ENCODE measurements around the gene RPL36. TPM values are rescaled to one million over a fixed set of nuclear protein-coding genes. Genes with fewer than 3 reads are reported as not detected.
A peak's percentile ranks its signal among the peaks of the same experiment; 100 is the strongest.

Gene RPL36
- total and polyA plus RNA-seq, 7 donors: 593 to 2,228 (median 1,408) TPM

DNA sequence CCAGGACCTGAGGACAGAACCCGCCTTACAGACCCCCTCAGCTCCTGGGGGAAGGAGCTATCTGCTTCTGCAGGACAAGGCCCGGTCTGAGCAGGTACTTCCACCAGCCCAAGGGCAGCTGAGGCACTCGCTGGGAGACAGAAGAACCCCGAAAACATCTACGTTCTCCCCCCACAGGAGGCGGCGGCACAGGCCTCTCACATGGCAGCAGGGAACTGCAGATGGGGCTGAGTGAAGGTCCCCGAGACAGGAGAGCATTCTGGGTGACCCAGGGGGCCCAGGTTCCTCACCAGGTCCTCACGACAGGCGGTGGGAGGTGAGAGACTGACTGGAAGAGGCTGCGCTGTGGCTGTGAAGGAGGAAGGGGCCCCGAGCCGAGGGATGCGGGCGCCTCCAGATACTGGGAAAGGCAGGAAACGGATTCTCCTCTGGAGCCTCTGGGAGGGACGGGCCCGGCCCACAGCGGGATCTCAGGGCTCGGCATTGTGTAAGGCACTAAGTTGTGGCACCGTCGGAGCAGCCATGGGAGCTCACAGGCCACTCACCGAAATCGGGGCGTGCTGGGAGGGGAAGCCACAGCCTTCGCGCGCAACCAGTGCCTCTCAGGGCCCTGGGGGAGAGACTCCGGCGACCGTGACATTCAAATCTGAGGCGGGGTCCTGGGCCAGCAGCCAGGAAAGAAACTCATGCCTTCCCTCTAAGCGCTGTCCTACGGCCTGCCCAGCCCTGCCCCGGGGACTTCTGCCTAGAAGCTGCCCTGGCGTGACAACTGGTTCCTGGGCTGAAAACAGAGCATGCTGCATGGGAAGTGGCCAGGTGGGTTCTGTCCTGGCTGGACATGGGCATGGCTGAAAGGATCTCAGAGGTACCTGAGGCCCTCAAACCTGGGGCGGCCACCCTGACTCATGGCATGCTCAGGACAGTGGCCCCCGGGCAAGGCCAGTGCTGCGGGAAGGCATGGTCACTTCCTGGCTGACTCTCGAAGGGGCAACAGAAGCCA lies 14.0 kb downstream of the RPL36 start:
- Histone ChIP-seq H3K9me3 (no peaks in the 10 kb centered on the region), H3K4me3 (no peak overlapping the region), H3K27me3 (no peaks in the 10 kb centered on the region), H3K36me3 (peaks cover 22 to 81% (median 47%) of the 10 kb centered on the region in 4 donors), H3K27ac (no peak overlapping the region), H3K4me1 (no peaks in the 10 kb centered on the region)
- TF ChIP-seq, protein P1, sequence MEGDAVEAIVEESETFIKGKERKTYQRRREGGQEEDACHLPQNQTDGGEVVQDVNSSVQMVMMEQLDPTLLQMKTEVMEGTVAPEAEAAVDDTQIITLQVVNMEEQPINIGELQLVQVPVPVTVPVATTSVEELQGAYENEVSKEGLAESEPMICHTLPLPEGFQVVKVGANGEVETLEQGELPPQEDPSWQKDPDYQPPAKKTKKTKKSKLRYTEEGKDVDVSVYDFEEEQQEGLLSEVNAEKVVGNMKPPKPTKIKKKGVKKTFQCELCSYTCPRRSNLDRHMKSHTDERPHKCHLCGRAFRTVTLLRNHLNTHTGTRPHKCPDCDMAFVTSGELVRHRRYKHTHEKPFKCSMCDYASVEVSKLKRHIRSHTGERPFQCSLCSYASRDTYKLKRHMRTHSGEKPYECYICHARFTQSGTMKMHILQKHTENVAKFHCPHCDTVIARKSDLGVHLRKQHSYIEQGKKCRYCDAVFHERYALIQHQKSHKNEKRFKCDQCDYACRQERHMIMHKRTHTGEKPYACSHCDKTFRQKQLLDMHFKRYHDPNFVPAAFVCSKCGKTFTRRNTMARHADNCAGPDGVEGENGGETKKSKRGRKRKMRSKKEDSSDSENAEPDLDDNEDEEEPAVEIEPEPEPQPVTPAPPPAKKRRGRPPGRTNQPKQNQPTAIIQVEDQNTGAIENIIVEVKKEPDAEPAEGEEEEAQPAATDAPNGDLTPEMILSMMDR (IDR thresholded peaks at IDR 0.05): no peak
- no peak for TF ChIP-seq POLR2A (IDR thresholded peaks at IDR 0.05)
- no peak for TF ChIP-seq EP300 (IDR thresholded peaks at IDR 0.05)
- DNase-seq: no peak
- intact Hi-C loops (cut with DNase I): no loop called here
- WGBS, 2 donors: 96 to 97% methylated on average over 40 of the region's 40 CpGs

- no peak overlapping the region for H3K4me3 ChIP-seq
- DNase-seq: no peak
- no peaks in the 10 kb centered on the region for H3K4me1 ChIP-seq
- TF ChIP-seq POLR2A (IDR thresholded peaks at IDR 0.05) (no peak), EP300 (IDR thresholded peaks at IDR 0.05) (no peak), POLR2AphosphoS5 (IDR thresholded peaks at IDR 0.05) (no peak)
- TF ChIP-seq, protein P1 (IDR thresholded peaks at IDR 0.05): no peak
- H3K27me3 ChIP-seq: no peaks in the 10 kb centered on the region
- intact Hi-C loops (cut with DNase I): no loop called here
- no peak overlapping the region for H3K27ac ChIP-seq
- 89 to 93% methylated on average over 16 of the region's 16 CpGs for WGBS, 2 donors
- no peaks in the 10 kb centered on the region for H3K9me3 ChIP-seq
- H3K36me3 ChIP-seq: peaks cover 17 to 82% (median 48%) of the 10 kb centered on the region in 4 donors
Measured at GRCh38 chr19:5705552-5705951, 15.5 kb downstream of the RPL36 start.

DNA sequence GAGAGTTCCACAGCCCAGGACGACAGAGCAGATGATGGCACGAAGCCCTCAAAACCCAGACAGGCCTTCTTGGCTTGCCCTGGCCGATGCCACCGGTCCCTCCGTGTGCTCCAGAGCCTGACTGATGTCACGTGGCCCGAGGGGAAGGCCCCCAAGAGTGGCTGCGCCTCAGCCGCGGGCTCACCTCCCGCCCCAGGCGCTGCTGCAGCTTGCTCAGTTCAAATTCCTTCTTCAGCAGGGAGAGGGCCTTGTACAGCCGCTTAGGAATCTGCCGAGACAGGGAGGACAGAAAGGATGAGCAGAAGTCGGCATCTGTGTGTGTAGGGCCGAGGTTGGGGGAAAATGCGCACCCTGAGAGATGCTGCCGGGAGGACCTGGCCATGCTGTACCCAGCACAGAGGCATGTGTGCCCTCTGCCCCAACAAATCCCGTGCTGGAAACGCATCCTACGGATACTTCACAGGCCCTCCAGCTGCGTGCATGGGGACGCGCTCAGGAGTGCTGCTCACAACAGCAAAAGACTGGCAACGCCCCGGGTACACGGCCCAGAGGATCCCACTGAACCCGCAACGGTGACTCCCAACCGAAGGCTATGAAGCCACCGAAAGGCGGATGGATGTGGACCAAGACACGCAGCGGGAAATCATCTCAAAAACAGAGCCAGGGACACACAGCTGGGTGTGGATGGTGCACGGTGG lies 16.9 kb downstream of the RPL36 start:
- Histone ChIP-seq H3K36me3 (peaks cover 12 to 89% (median 60%) of the 10 kb centered on the region in 4 donors), H3K9me3 (no peaks in the 10 kb centered on the region), H3K4me3 (no peak overlapping the region), H3K4me1 (no peaks in the 10 kb centered on the region), H3K27me3 (no peaks in the 10 kb centered on the region), H3K27ac (no peak overlapping the region)
- no peak for TF ChIP-seq POLR2A (IDR thresholded peaks at IDR 0.05)
- no peak for TF ChIP-seq POLR2AphosphoS5 (IDR thresholded peaks at IDR 0.05)
- no peak for TF ChIP-seq EP300 (IDR thresholded peaks at IDR 0.05)
- WGBS, 2 donors: 96% methylated on average over 35 of the region's 35 CpGs
- no peak for DNase-seq
- intact Hi-C loops (cut with DNase I): no loop called here

DNA sequence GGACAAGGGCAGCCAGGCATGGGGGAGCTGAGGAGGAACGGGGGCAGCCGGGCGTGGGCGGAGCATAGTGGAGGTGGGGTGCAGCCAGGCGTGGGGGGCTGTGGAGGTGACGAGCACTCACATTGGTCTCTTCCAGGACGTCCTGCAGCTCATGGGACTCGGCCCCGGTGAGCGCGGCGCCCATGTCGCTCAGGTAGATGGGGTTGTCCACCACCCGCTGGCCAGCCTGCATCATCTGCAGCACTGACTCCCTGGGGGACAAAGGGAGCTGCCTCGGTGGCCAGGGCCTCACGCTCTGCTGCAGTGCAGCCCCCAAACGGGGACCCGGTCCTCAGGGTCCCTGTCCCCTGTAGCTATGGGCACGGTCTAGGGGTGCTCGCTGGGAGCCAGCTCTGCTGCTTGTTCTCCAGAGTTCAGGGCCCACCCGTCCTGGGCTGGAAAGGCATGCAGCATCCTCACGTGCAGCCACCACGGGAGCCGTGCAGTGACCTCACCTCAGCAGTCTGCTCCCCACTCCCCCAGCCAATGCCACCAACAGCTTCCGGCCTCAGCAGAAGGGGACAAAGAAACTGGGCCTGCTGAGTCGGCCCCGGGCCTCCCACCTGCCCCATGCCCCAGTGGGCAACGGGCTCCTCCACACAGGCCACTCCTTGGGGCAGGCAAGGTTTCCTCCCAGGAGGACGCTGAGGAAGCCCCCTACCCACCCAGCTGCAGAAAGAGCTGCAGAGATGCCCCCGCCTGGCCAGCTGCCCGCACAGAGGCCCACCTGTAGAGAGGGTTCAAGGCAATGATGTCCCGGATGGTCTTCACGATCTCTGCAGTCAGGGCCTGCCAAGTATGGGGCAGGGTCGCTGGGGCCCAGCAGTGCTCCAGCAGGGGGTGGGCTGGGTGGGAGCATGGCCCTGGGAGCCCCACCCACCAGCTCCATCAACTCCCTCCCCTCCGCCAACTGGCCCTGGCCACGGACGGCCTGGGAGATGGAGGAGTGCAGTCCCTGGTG lies 17.8 kb downstream of the RPL36 start:
- Histone ChIP-seq H3K36me3 (peaks cover 12 to 97% (median 68%) of the 10 kb centered on the region in 4 donors), H3K4me1 (no peaks in the 10 kb centered on the region), H3K27me3 (no peaks in the 10 kb centered on the region), H3K4me3 (no peak overlapping the region), H3K27ac (no peak overlapping the region), H3K9me3 (no peaks in the 10 kb centered on the region)
- peak; percentile 60 for DNase-seq
- TF ChIP-seq, protein P1 (IDR thresholded peaks at IDR 0.05): no peak
- TF ChIP-seq POLR2A (IDR thresholded peaks at IDR 0.05): no peak
- no peak for TF ChIP-seq EP300 (IDR thresholded peaks at IDR 0.05)
- TF ChIP-seq POLR2AphosphoS5 (IDR thresholded peaks at IDR 0.05): no peak
- 95 to 96% methylated on average over 37 of the region's 37 CpGs for WGBS, 2 donors
- intact Hi-C loops (cut with DNase I): no loop called here

Measured in sigmoid colon (tissue), 7 donors.